ENCODE results near the gene DDB1.

The DDB1 gene

DNA sequence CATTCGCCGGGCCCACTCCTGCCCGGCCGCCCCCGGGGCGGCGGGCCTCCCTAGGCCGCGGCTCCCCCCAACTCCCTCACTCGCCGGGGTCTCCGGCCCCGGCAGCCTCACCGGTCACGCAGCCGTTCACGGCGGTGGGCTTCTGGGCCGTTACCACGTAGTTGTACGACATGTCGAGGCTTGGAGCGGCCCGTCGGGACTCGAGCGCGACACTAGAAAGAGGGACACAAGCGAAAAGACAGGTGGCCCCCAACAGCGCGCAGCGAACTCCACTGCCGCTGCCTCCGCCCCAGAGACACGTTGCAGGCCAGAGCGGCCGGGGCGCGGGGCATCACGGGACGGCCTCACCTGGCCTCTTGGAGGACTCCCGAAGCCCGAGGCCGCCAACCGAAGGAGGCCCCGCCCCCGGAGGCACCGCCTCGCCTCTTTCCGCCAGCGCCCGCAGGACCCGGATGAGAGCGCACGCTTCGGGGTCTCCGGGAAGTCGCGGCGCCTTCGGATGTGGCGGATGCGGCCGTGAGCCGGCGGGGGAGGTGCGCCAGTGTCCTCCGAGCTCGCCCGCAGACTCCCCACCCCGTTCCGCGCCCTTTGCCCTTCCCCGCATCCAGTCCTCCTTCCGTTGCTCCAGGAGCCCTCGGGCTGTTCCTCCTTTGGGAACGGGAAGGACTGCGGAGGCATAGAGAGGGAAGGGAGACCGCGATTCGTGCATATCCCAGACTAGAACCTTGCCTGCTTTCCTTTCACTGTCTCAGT is at the start of gene DDB1, which contains the start of gene TKFC:
Gene DDB1, minus strand, starts transcription at position 309 of the 753 bp plus-strand sequence. Its CDS starts 137 bp downstream, at position 172.
Gene TKFC, plus strand, starts transcription at position 432 of the 753 bp plus-strand sequence. CDS start 1,501 bp downstream, outside the sequence.
- DNase-seq (ENCODE audit: low read depth): peak; percentile 92

DNA sequence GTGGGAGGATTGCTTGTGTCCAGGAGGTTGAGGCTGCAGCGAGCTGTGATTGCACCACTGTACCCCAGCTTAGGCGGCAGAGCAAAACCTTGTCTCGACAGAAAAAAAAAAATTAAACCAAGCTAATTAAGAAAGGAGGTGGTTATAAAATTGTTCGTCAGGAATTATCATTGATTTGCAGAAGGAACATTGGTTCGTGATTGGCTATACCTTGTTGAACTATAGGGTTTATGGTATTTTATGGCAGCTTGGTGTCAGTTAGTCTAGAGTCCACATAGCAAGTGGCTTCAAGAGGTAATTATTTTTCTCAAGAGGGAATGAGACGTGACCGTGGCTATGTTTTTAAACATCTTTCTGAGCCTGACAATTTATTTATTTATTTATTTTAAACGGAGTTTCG is 48.0 kb upstream of the DDB1 start:
- DNase-seq (ENCODE audit: low read depth): no peak

DNA sequence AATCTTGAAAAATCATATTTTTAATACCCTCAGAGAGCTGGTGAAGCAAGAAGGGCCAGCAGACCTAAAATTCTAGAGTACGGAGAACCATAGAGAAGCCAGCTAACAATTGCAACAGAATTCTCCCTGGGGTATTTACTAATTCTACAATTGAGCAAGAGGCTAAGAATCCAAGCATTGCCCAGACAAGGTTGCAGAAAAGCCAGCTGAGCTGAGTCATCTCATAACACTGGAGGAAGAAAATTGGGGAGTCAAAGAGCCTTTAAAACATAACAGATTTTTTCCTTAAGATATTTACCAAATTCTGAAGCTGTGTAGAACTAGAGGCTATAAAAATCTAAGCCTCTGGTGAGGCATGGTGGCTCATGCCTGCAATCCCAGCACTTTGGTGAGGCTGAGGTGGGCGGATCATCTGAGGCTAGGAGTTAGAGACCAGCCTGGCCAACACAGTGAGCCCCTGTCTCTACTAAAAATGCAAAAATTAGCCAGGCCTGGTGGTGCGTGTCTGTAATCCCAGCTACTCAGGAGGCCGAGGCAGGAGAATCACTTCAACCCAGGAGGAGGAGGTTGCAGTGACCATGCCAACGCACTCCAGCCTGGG is 45.9 kb upstream of the DDB1 start:
- DNase-seq (ENCODE audit: low read depth): peak; percentile 96

DNA sequence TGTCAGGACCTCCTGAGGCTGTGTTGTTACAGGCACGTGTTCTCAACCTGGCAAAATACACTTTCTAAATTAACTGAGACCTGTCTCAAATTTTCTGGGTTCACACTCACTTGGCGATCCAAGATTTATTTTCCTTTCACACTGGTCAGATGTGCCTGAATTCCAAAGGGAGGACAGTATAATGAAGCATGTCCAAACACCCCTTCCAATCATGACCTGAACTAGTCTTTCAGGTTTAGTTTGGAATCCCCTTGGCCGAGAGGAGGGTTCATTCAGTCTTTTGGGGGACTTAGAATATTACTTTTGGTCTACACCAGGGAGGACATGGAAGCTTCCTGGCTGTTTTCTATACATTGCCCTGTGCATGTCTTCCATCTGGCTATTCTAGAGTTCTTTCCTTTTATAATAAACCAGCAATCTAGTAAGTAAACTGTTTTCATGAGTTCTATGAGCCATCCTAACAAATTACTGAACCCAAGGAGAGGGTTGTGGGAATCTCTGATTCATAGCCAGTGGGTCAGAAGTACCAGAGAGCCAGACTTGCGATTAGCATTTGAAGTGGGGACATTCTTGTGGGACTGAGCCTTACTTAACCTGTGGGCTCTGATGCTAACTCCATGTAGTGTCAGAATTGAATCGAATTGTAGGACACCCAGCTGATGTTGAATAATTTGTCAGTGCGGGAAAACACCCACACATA is 44.7 kb upstream of the DDB1 start:
- DNase-seq (ENCODE audit: low read depth): peak; percentile 78

DNA sequence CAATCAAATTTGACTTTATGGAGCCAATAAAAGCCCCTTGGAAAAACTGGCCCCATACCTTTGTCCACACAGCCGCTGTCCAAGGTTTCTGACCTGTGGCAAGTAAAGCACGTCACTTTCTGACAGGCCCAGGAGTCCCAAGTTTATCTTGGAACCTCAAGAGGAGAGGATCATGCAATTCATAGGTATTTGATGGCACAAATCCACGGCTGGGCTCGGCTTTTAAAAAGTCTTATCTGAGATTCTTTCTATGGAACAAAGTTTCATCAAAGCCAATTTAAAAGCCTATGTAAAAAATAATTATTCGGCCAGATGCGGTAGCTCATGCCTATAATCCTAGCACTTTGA is 42.8 kb upstream of the DDB1 start:
- DNase-seq (ENCODE audit: low read depth): no peak

DNA sequence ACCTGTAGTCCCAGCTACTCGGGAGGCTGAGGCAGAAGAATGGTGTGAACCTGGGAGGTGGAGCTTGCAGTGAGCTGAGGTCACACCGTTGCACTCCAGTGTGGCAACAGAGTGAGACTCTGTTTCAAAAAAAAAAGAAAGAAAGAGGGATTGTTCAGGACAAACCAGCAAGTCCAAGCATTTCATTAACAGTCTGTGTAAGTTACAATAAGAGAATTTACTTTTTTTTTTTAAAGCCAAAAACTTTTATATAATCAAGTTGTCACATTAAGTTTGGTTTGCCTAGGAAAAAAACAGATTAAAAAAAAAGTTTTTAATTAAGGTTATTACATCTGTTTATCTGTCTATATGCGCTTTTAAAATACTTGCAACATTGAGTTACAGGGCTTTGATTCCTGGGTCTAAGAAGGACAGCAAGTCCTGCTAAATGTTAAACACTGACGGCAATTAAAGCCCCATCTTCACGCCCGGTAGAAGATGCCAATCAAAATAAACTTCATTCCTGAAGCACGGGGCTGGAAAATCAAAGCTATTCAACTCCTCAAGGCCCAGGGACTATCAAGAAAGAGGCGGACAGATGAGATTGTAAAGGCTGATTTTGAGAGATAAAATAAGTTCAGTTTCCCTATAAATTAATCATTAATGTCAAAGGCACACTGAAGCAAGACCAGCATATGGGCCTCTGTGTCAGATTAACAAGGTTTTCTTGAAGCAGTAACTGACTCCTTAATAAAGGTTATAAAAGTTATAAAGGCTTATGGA is 39.9 kb upstream of the DDB1 start:
- no peak for DNase-seq (ENCODE audit: low read depth)

DNA sequence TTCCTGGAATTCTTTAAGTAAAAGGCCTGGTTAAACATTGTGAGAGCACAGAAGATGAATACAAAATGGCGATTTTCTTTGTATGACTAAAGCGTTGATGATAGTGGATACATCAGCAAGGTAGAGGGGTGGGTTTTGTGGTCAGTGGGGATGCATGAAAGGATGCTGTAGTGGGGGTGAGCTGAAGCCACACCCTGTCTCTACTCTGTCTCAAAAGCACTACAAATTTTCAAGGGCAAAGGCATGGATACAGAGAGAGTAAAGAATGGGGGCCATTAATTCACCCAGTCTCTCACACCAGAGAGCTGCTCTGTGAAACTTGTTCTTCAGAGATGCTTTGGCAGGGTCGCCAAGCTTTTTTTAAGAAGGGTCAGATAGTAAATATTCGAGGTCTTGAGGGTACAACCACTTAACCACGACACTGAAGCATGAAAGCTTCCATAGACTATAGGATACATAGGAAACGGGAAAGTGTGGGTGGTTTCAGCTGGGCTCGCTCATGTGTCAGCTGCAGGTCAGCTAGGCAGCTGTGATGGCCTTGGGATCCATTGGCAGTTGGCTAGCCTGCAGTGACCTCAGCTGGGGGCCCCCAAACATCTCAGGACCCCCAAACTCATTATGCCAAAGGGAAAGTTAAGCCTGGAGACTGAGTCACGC is 37.6 kb upstream of the DDB1 start:
- DNase-seq (ENCODE audit: low read depth): no peak

DNA sequence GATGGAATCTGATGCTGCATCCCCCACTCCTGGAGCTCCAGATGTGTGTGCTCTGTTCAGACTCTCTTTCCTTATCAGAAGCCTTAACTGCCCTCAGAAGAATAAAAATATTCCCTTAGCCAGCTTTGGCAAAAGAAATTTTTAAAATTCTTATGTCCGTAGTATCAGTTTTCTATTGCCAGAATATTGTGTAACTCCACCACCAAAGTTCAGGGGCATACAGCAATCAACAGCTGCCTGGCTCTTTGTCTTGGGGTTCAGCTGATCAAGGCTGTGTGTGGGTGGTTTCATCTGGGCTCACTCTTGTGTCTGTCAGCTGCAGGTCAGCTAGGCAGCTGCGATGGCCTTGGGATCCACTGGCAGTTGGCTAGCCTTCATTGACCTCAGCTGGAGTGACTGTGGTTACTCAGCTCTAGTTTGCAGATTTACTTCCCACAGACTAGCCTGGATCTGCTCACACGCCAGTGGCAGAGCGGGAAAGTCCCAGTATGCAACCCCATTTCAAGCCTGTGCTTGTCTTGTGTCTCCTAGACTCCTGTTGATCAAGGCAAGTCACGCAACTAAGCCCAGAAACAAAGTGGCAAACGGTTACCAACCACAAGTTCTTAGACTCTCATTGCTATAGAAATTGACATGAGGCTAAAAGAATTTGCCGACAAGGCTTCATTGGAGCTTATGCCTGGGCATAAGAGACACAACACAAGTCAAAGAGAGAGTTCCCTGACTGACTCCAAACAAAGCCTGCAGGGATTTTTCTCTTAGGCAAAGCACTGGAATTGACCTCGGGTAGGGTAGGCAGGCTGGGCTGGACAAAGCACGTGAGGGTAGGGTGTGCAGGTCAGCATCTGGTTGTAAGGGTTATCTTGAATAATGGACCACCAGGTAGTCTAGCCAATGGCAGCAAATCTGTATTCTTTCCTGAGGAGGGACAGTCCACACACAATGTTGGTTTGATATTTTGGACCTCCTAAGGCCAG is 36.8 kb upstream of the DDB1 start:
- DNase-seq (ENCODE audit: low read depth): peak; percentile 94

DNA sequence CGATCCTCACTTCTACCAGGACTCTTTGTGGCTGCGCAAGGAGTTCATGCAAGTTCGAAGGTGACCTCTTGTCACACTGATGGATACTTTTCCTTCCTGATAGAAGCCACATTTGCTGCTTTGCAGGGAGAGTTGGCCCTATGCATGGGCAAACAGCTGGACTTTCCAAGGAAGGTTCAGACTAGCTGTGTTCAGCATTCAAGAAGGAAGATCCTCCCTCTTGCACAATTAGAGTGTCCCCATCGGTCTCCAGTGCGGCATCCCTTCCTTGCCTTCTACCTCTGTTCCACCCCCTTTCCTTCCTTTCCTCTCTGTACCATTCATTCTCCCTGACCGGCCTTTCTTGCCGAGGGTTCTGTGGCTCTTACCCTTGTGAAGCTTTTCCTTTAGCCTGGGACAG is 35.7 kb upstream of the DDB1 start:
- DNase-seq (ENCODE audit: low read depth): no peak

DNA sequence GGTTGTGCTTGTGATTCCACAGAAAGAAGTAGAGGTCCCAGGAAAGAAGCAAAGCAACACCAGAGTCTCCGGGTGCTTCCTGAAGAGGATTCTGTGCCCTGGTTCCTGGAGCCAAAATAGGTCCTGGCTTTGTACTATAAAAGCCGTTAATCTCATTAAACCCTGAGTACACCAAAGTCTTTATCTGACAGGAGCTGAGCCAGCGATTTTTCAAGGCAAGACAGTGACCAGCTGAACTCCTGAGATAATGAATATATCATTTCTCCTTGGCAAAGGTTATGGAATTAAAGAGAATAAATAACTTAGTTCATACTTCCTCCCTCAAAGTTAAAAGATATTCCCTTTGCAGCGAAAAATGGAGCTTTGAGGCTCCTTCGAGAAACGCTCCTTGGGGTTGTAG is 34.5 kb upstream of the DDB1 start:
- no peak for DNase-seq (ENCODE audit: low read depth)

DNA sequence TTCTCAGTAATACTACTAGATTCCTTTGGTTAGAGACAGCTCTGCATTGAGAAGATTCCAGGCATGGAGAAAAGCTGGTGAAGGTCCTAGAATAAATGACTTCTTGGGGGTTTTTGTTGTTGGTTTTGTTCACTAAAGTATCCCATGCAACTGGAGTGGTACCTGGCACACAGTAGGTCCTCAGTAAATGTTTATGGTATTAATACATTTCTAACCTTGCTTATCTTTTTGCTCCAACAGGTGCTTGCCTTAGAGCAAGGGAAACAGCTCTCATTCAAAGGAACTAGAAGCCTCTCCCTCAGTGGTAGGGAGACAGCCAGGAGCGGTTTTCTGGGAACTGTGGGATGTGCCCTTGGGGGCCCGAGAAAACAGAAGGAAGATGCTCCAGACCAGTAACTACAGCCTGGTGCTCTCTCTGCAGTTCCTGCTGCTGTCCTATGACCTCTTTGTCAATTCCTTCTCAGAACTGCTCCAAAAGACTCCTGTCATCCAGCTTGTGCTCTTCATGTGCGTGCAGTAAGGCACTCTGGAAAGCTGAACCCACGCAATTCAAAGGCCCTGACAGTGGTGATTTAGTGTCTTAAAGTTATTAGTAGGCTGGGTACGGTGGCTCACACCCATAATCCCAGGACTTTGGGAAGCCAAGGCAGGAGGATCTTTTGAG is 31.2 kb upstream of the DDB1 start:
- DNase-seq (ENCODE audit: low read depth): no peak

DNA sequence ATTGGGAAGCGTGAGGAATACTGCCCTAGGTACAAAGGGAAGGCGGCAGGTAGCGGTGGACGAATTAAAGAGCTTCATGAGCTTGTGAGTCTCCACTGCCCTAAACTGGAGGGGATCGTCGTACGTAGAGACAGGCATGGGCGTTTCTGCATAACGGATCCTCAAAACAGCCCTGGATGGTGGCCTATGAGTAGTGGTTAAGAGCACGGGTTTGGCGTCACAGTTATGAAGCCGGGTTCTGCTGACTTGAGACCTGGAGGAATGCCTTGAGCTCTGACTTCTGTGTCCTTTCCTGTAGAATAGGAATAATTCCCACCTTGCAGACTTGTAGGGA is 29.6 kb upstream of the DDB1 start:
- DNase-seq (ENCODE audit: low read depth): peak; percentile 76

DNA sequence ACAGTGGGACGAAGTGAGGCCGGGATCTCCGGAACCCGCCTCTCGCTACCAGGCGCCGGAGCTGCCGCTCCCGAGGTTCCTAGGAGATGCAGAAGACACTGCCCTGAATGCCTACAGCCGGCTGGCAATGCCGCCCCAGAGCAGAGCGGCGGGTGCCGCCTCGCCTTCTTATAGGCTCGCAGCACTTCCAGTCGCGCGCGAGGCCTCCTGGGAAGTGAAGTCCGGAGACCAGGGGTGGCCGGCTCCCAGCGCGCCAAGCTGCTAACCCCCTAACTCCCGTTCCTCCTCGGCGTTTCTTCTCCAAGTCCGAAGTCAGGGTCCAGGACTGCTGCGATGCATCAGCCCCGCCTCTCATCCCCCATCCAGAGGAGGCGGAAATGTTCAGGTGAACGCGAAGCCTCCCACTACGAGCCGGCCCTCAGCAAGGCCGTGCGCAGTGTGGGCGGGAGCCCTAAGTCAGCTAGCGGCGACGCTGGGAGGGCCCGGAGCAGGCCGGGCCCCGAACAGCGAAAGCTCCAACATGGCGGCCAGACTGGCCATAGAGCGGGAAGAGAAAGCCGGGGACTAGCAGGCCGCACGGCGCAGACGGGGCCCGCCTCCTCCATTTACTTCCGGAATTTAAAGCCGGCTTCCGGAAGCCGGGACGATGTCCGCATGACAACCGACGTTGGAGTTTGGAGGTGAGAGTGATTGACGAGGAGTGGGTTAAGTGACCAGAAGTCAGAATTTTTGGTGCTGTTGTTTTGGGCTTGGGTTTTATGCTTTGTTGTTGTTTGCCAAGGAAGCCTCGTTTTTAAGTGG is 29.0 kb upstream of the DDB1 start, which contains the start of the genes CYB561A3 and TMEM138:
Gene CYB561A3, minus strand, starts transcription at position 142 of the 801 bp plus-strand sequence. CDS start 5,169 bp downstream, outside the sequence.
Gene TMEM138, plus strand, starts transcription at position 634 of the 801 bp plus-strand sequence. CDS start 2,017 bp downstream, outside the sequence.
- DNase-seq (ENCODE audit: low read depth): peak; percentile 94

DNA sequence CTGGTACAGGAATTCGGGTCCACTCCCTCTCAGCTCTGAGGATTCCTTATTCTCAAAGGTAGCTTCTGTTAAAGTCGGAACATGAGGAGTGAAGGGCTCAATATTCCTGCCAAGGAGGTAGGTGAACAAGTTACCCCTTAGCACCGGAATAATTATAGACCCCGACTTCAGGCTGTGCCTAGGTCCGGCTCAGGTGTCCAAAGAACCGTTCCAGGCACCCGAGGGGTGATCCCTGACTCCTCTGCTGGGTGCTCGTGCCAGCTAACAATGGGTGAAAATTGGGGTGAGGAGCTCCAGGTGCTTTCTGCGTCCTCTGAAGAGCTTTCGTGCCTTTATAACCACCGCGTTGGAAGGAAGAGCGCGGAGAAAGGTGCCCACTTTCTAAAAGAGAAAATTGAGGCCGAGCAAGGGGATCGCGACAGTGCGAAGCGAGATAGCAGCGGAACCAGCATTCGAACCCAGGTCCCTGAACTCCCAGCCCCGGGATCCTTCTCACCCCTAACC is 28.4 kb upstream of the DDB1 start:
- no peak for DNase-seq (ENCODE audit: low read depth)

DNA sequence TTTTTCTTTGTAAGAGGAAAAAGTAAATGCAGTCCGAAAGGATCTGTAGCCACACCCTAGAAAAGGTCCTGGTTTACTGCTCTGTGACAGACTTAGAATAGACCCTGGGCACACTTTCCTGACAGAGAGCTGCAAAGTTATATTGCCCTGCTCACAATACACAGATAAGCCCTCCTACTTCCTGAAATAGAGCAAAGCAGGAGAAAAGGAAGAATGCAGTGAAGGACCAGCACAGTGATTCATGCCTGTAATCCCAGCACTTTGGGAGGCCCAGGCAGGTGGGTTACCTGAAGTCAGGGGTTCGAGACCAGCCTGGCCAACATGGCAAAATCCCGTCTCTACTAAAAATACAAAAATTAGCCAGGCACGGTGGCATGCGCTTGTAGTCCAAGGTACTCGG is 26.6 kb upstream of the DDB1 start:
- no peak for DNase-seq (ENCODE audit: low read depth)

DNA sequence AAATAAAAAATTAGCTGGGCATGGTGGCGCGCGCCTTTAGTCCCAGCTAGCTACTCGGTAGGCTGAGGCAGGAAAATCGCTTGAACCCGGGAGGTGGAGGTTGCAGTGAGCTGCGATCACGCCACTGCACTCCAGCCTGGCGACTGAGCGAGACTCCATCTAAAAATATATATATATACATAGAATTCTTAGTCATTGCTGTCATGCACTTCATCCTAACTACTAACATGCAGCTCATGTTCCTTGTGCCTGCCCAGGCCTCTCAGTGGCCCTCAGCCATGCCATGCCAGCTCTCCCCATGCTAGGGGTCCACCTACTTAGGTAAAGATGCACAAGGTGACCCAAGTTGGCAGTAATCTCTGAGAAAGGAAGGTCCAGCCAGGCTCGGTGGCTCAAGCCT is 25.7 kb upstream of the DDB1 start:
- DNase-seq (ENCODE audit: low read depth): no peak

DNA sequence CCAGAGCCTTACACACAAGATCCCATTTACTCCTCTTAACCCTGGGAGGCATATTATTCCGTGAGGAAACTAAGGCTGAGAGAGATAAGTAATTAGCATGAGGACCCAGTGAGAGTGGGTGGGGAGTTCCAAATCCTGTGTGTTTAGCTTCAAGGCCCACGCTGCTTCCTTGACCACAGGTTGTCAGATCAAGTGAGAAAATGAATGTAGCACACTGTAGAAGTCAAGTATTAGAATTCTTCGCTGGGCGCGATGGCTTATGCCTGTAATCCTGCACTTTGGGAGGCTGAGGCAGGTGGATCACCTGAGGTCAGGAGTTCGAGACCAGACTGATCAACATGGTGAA is 25.0 kb upstream of the DDB1 start:
- no peak for DNase-seq (ENCODE audit: low read depth)

DNA sequence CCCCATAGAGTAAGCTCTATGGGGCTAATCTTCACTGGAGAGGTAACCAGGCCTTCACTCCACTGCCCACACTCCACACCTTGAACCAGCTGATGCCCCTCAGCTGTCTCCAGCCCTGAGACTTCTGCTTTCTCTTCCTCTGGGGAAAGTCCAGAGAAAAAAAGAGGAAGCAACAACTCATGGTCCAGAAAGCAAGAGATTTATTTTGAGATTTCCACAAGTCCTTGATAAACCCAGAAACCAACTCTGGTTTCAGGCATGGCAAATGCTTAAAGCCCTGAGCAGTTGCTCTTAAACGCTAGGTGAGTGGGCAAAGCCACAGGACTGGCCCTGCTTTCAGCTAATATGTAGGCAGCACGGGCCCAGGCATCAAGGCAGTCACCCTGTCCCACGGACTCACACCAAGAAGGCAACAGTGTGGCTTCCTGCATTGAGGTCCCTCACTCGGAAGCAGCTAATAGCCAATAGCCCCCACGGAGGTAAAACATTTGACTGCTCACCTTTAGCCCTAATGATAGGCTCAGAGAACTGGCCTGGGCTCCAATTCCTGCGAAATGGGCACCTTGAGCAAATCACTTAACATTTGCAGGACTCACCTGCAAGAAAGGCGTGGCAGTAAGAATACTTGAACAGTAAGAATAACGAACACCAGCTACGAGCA is 24.5 kb upstream of the DDB1 start:
- no peak for DNase-seq (ENCODE audit: low read depth)

DNA sequence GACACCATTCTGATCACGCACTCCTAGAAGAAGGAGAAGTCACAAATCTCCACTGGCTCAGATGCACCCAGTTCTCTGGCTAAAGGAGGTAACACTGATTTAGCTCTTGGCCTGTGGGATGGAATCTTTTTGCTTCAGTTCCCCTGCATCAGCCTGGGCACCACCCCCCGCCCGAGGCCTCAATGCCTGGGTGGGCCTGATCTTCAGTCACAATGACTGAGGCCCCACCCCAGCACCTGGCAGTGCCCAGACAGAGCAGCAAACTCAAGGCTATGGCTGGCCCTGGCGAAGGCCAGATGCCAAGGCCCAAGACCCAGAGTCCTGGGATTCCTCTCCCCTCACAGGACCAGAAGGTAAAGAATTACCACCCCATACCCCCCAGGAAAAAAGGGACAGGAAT is 23.8 kb upstream of the DDB1 start:
- no peak for DNase-seq (ENCODE audit: low read depth)

Measured in iris pigment epithelial cell (primary cell).